HepG2 (cell line): ENCODE measurements around the gene ALDH3A2. TPM values are rescaled to one million over a fixed set of nuclear protein-coding genes. Genes with fewer than 3 reads are reported as not detected.
A peak's percentile ranks its signal among the peaks of the same experiment; 100 is the strongest.

ENCODE experiments used
- RNF219 ChIP-seq: sonication (generic); formaldehyde crosslinking; IDR thresholded peaks from 2 replicates; pipeline ENCODE4 v1.5.0; 2020; ENCODE audit warnings: mild to moderate bottlenecking, missing genetic modification reagents
- SRSF1 ChIP-seq: fragments of 200-400 bp; formaldehyde crosslinking; optimal IDR thresholded peaks from 2 replicates; pipeline ENCODE3; 2017; ENCODE audit warnings: mild to moderate bottlenecking, low read depth, low read length, moderate library complexity
- ZMAT5 ChIP-seq: sonication (generic); formaldehyde crosslinking; IDR thresholded peaks from 2 replicates; pipeline ENCODE4 v1.5.0; 2020; ENCODE audit warnings: mild to moderate bottlenecking, low read depth, missing genetic modification reagents, borderline replicate concordance
- ZNF121 ChIP-seq: sonication (generic); formaldehyde crosslinking; IDR thresholded peaks from 2 replicates; pipeline ENCODE4 v1.5.0; 2020; ENCODE audit warnings: mild to moderate bottlenecking, missing genetic modification reagents
- ZNF251 ChIP-seq: sonication (generic); formaldehyde crosslinking; IDR thresholded peaks from 2 replicates; pipeline ENCODE4 v1.9.0; 2021; ENCODE audit warnings: mild to moderate bottlenecking, missing genetic modification reagents
- ZNF512B ChIP-seq: sonication (generic); formaldehyde crosslinking; IDR thresholded peaks from 2 replicates; pipeline ENCODE4 v1.5.1; 2020; ENCODE audit warnings: missing genetic modification reagents, mild to moderate bottlenecking, borderline replicate concordance
- ZNF580 ChIP-seq: IDR thresholded peaks from 2 replicates; pipeline ENCODE4 v1.6.1; 2016; ENCODE audit warnings: low read depth, borderline replicate concordance
- polyA plus RNA-seq, 8 experiments: library from polyadenylated mRNA; depleted of rRNA in 3 of 8; stranded (reverse) in 7 of 8; unstranded in 1 of 8; fragments of >200 nt; fragmentation: Illumina TruSeq in 4 of 8; extraction: Trizol in 4 of 8; gene quantifications; 2 replicates each; pipeline versions ENCODE4 v1.2.1 to v1.2.3, GENCODE V29; 2011 to 2016; ENCODE audit warnings: low read depth in 4 of 8, missing spikeins in 1 of 8, mixed read lengths in 1 of 8; ENCODE audit not compliant: insufficient read depth in 1 of 8
- total RNA-seq, 5 experiments: library from RNA; depleted of rRNA; stranded (reverse); fragments of >200 nt; fragmentation: Illumina TruSeq; extraction: Trizol; gene quantifications; 2 replicates each; pipeline ENCODE4 v1.2.3, GENCODE V29; 2016; ENCODE audit warnings: low read depth in 1 of 5

ALDH3A2 gene
- total and polyA plus RNA-seq, 2 of the 13 experiments (the other 11 are each of a cell fraction or from before 2014, with no cell fraction given) = 80.8 to 180 TPM

- TF ChIP-seq RNF219 (CRISPR knock-in tag) = no peak
- TF ChIP-seq ZNF512B = peak; percentile 23; the same call in 1 of the 2 replicates
- no peak for TF ChIP-seq SRSF1
- TF ChIP-seq ZNF251 (CRISPR knock-in tag) = no peak
- no peak for TF ChIP-seq ZNF121
- no peak for TF ChIP-seq ZMAT5 (CRISPR knock-in tag)
- TF ChIP-seq ZNF580 = no peak
Measured at GRCh38 chr17:19703106-19703827, 54.7 kb downstream of the ALDH3A2 start (continued).
